HepG2 (cell line): ENCODE results near the gene SP110. TPM values are rescaled to one million over a fixed set of nuclear protein-coding genes. Genes with fewer than 3 reads are reported as not detected.
A peak's percentile ranks its signal among the peaks of the same experiment; 100 is the strongest.

Experiments used
- ATAC-seq: fragments of 200-7000 bp; cut with Tn5 transposase; 3 replicates; pipeline ENCODE4 v1.9.1; 2020; ENCODE audit warnings: mild to moderate bottlenecking, moderate library complexity
- BruUV-seq: library from RNA; stranded (reverse); fragments of 400-500 nt; replicated peaks from 2 replicates; lab custom pipeline; 2021; lab: Mats Ljungman, UMichigan
- CTCF ChIA-PET: fragments of 300-600 bp; formaldehyde crosslinking; extraction: SDS; loops from one replicate; lab custom pipeline; 2021; ENCODE audit warnings: low total read pairs, inconsistent platforms, low intra/inter-chr PET ratio; lab: Yijun Ruan, JAX
- POLR2A ChIA-PET: fragments of 350-600 bp; sonication (Branson Sonifier 250); formaldehyde crosslinking; loops from one replicate; lab custom pipeline; 2020; ENCODE audit warnings: antibody characterized with exemption, inconsistent platforms; lab: Yijun Ruan, JAX
- DNase-seq: peaks from one replicate; pipeline ENCODE4 v3.0.0-alpha.2; 2015; ENCODE audit warnings: low spot score
- FAIRE-seq: peaks from 3 replicates; lab custom pipeline; 2011; peaks lifted over from hg19 to GRCh38; lab: Jason Lieb, UNC
- H2AFZ ChIP-seq: one replicate; pipeline ENCODE4 v1.6.1; 2011; ENCODE audit warnings: low read length, inconsistent platforms
- H3K27ac ChIP-seq: fragments of 300-600 bp; 3 replicates; pipeline ENCODE4 v1.8.0; 2011; ENCODE audit warnings: mixed run types, mild to moderate bottlenecking, mixed read lengths, low read length, inconsistent platforms; ENCODE audit not compliant: insufficient read depth; ENCODE audit errors: extremely low read length
- H3K27me3 ChIP-seq, 2 experiments: fragments of 200-600 bp in 1 of 2; 2 replicates in 1 of 2; 3 replicates in 1 of 2; pipeline versions ENCODE4 v1.6.0 to v1.8.0; 2011; ENCODE audit warnings: low read length in 2 of 2, mild to moderate bottlenecking in 2 of 2, moderate library complexity in 2 of 2, inconsistent platforms in 1 of 2; ENCODE audit not compliant: insufficient read depth in 2 of 2, control insufficient read depth in 1 of 2
- H3K36me3 ChIP-seq, 2 experiments: fragments of 200-600 bp in 1 of 2; replicated peaks in 1 of 2; 2 replicates in 1 of 2; 3 replicates in 1 of 2; pipeline versions ENCODE4 v1.5.1 to v1.8.0; 2011; ENCODE audit warnings: low read length in 2 of 2, inconsistent platforms in 1 of 2; ENCODE audit not compliant: insufficient read depth in 2 of 2, control insufficient read depth in 1 of 2
- H3K4me1 ChIP-seq: 2 replicates; pipeline ENCODE4 v1.5.1; 2012; ENCODE audit warnings: low read length, inconsistent platforms; ENCODE audit not compliant: insufficient read depth
- H3K4me2 ChIP-seq: 2 replicates; pipeline ENCODE4 v1.6.0; 2011; ENCODE audit warnings: low read depth, low read length, inconsistent platforms
- H3K4me3 ChIP-seq, 3 experiments: fragments of 200-600 bp in 1 of 3; sonication (generic), shearing (Covaris generic) in 1 of 3; replicated peaks in 1 of 3; 2 replicates each; pipeline ENCODE4 v1.5.1; 2011 to 2016; ENCODE audit warnings: low read length in 3 of 3, inconsistent platforms in 2 of 3, low read depth in 2 of 3, mild to moderate bottlenecking in 2 of 3, control low read depth in 1 of 3, mixed read lengths in 1 of 3; ENCODE audit not compliant: insufficient read depth in 1 of 3
- H3K79me2 ChIP-seq: one replicate; pipeline ENCODE4 v1.6.1; 2011; ENCODE audit warnings: low read length, inconsistent platforms; ENCODE audit not compliant: insufficient read depth
- H3K9ac ChIP-seq: 2 replicates; pipeline ENCODE4 v1.6.0; 2011; ENCODE audit warnings: mild to moderate bottlenecking, low read depth, low read length, inconsistent platforms; ENCODE audit not compliant: insufficient read depth
- H3K9me3 ChIP-seq: 2 replicates; pipeline ENCODE4 v1.5.1; 2012; ENCODE audit warnings: mild to moderate bottlenecking, low read length
- H4K20me1 ChIP-seq: 2 replicates; pipeline ENCODE4 v1.6.0; 2011; ENCODE audit warnings: inconsistent platforms, mild to moderate bottlenecking, low read length, moderate library complexity; ENCODE audit not compliant: insufficient read depth
- BRCA1 ChIP-seq: sonication (generic); formaldehyde crosslinking; IDR thresholded peaks from 2 replicates; pipeline ENCODE4 v1.4.0; 2020; ENCODE audit warnings: missing genetic modification reagents
- FOSL1 ChIP-seq: sonication (generic); formaldehyde crosslinking; IDR thresholded peaks from 2 replicates; pipeline ENCODE4 v1.9.0; 2021; ENCODE audit warnings: missing genetic modification reagents, borderline replicate concordance
- FOSL2 ChIP-seq: sonication (generic); formaldehyde crosslinking; IDR thresholded peaks from 2 replicates; pipeline ENCODE4 v1.4.0; 2020; ENCODE audit warnings: missing genetic modification reagents
- FOXM1 ChIP-seq: sonication (generic); formaldehyde crosslinking; IDR thresholded peaks from 2 replicates; pipeline ENCODE4 v1.5.0; 2020; ENCODE audit warnings: missing genetic modification reagents
- GABPA ChIP-seq, 2 experiments: IDR thresholded peaks; 2 replicates each; pipeline ENCODE4 v1.6.1; 2011 to 2016; ENCODE audit warnings: low read depth in 2 of 2, low read length in 1 of 2, missing biosample characterization in 1 of 2, missing genetic modification characterization in 1 of 2
- HDAC6 ChIP-seq: fragments of 200-600 bp; sonication (generic); IDR thresholded peaks from 2 replicates; pipeline ENCODE4 v1.7.0; 2017; ENCODE audit warnings: mild to moderate bottlenecking, antibody characterized with exemption, low read length, low read depth
- HES4 ChIP-seq: sonication (generic); formaldehyde crosslinking; IDR thresholded peaks from 2 replicates; pipeline ENCODE4 v1.9.0; 2021; ENCODE audit warnings: mild to moderate bottlenecking, missing genetic modification reagents, borderline replicate concordance
- MIER2 ChIP-seq: IDR thresholded peaks from 2 replicates; pipeline ENCODE4 v1.6.1; 2016; ENCODE audit warnings: missing biosample characterization, missing genetic modification reagents
- NFIC ChIP-seq: IDR thresholded peaks from 2 replicates; pipeline ENCODE4 v1.6.1; 2012; ENCODE audit warnings: mild to moderate bottlenecking, low read length, inconsistent platforms
- SNAI1 ChIP-seq: sonication (generic); formaldehyde crosslinking; IDR thresholded peaks from 2 replicates; pipeline ENCODE4 v1.5.0; 2020; ENCODE audit warnings: mild to moderate bottlenecking, missing genetic modification reagents, borderline replicate concordance
- SNRNP70 ChIP-seq: fragments of 200-400 bp; formaldehyde crosslinking; IDR thresholded peaks from 2 replicates; pipeline ENCODE4 v1.6.1; 2017; ENCODE audit warnings: mild to moderate bottlenecking, low read depth, low read length, moderate library complexity
- ZFP36 ChIP-seq: fragments of 150-350 bp; IDR thresholded peaks from 2 replicates; pipeline ENCODE4 v1.6.1; 2018; ENCODE audit warnings: borderline replicate concordance, low read length, low read depth; ENCODE audit not compliant: partially characterized antibody
- ZFY ChIP-seq: sonication (generic); formaldehyde crosslinking; IDR thresholded peaks from 2 replicates; pipeline ENCODE4 v1.4.0; 2020; ENCODE audit warnings: missing genetic modification reagents
- ZGPAT ChIP-seq: IDR thresholded peaks from 2 replicates; pipeline ENCODE4 v1.6.1; 2016; ENCODE audit warnings: mild to moderate bottlenecking
- ZNF44 ChIP-seq: sonication (generic); formaldehyde crosslinking; IDR thresholded peaks from 2 replicates; pipeline ENCODE4 v1.5.1; 2020; ENCODE audit warnings: mild to moderate bottlenecking, missing genetic modification reagents
- ZNF607 ChIP-seq: sonication (generic); formaldehyde crosslinking; IDR thresholded peaks from 2 replicates; pipeline ENCODE4 v1.5.1; 2020; ENCODE audit warnings: missing genetic modification reagents, mild to moderate bottlenecking, borderline replicate concordance
- ZNF652 ChIP-seq: IDR thresholded peaks from 2 replicates; pipeline ENCODE4 v1.6.1; 2016; ENCODE audit warnings: low read depth, borderline replicate concordance
- ZNF775 ChIP-seq: sonication (generic); formaldehyde crosslinking; IDR thresholded peaks from 2 replicates; pipeline ENCODE4 v1.4.0; 2020; ENCODE audit warnings: missing genetic modification reagents, mild to moderate bottlenecking, moderate library complexity, borderline replicate concordance
- ZNF780A ChIP-seq: sonication (generic); formaldehyde crosslinking; IDR thresholded peaks from 2 replicates; pipeline ENCODE4 v1.8.0; 2022; ENCODE audit warnings: mild to moderate bottlenecking, missing genetic modification reagents, moderate library complexity
- ZNF792 ChIP-seq: IDR thresholded peaks from 2 replicates; pipeline ENCODE4 v1.6.1; 2016
- ZNF878 ChIP-seq: sonication (generic); formaldehyde crosslinking; IDR thresholded peaks from 2 replicates; pipeline ENCODE4 v1.8.1; 2023; ENCODE audit warnings: mild to moderate bottlenecking, missing genetic modification reagents, moderate library complexity
- WGBS: methylation state at CpG from one replicate; pipeline ENCODE4 v1.1.6; 2017; ENCODE audit warnings: low lambda C conversion rate; 5-methylcytosine and 5-hydroxymethylcytosine counted together
- in situ Hi-C: cut with HindIII; loops from 2 replicates; pipeline ENCODE4 v1.10.0; 2017; ENCODE audit warnings: low pct_unique_long_range_greater_than_20kb; ENCODE audit not compliant: extremely low pct_ligation_motif_present
- intact Hi-C: fragments of 100-400 bp; cut with micrococcal nuclease; formaldehyde crosslinking; loops from one replicate; pipeline ENCODE4 v1.10.0; 2022; ENCODE audit not compliant: unreplicated experiment
- polyA plus RNA-seq, 8 experiments: library from polyadenylated mRNA; depleted of rRNA in 3 of 8; stranded (reverse) in 7 of 8; unstranded in 1 of 8; fragments of >200 nt; fragmentation: Illumina TruSeq in 4 of 8; extraction: Trizol in 4 of 8; gene quantifications; 2 replicates each; pipeline versions ENCODE4 v1.2.1 to v1.2.3, GENCODE V29; 2011 to 2016; ENCODE audit warnings: low read depth in 4 of 8, missing spikeins in 1 of 8, mixed read lengths in 1 of 8; ENCODE audit not compliant: insufficient read depth in 1 of 8
- total RNA-seq, 5 experiments: library from RNA; depleted of rRNA; stranded (reverse); fragments of >200 nt; fragmentation: Illumina TruSeq; extraction: Trizol; gene quantifications; 2 replicates each; pipeline ENCODE4 v1.2.3, GENCODE V29; 2016; ENCODE audit warnings: low read depth in 1 of 5

Gene SP110
- total and polyA plus RNA-seq, 2 of the 13 experiments (the other 11 are each of a cell fraction or from before 2014, with no cell fraction given), result 7.9 to 10.4 TPM

GRCh38 chr2:230158468-230158867 is 61.3 kb downstream of the SP110 start:
- Histone ChIP-seq H3K79me2 (no peaks in the 10 kb centered on the region), H3K4me3 (no peak overlapping the region), H3K4me2 (no peak overlapping the region), H3K27ac (no peak overlapping the region), H3K9me3 (no peaks in the 10 kb centered on the region), H2AFZ (no peak overlapping the region), H3K36me3 (no peaks in the 10 kb centered on the region), H4K20me1 (no peaks in the 10 kb centered on the region), H3K4me1 (no peaks in the 10 kb centered on the region), H3K27me3 (peaks cover 5 to 19% of the 10 kb centered on the region in 2 experiments; a peak in 4 of 5 replicates), H3K9ac (no peak overlapping the region)
- POLR2A ChIA-PET, result no interaction called here
- WGBS, result 53% methylated on average over 5 of the region's 5 CpGs
- ATAC-seq, result no peak
- intact Hi-C loops (no loop called here), in situ Hi-C loops (loop anchor here (10.0 kb wide), 1 partner anchor 456 kb away; no protein-coding TSS in a partner anchor)
- TF ChIP-seq ZFP36, result peak; percentile 47
- TF ChIP-seq ZNF607 (CRISPR knock-in tag), result no peak
- no peak for TF ChIP-seq BRCA1
- no peak for TF ChIP-seq HES4
- no peak for TF ChIP-seq ZNF44 (CRISPR knock-in tag)
- no peak for TF ChIP-seq SNRNP70
- TF ChIP-seq FOSL1 (CRISPR knock-in tag), result no peak
- no peak for TF ChIP-seq HDAC6
- TF ChIP-seq NFIC, result no peak
- no peak for TF ChIP-seq ZFY (CRISPR knock-in tag)
- no peak for TF ChIP-seq FOXM1 (CRISPR knock-in tag)
- TF ChIP-seq ZNF792 (CRISPR knock-in tag), result no peak
- no peak for TF ChIP-seq ZNF775
- TF ChIP-seq SNAI1 (CRISPR knock-in tag), result no peak
- TF ChIP-seq ZNF878, result no peak
- TF ChIP-seq ZNF780A (CRISPR knock-in tag), result 0 out of 2 replicates have a peak, but pooled peaks have one; percentile 63
- no peak for TF ChIP-seq MIER2 (CRISPR knock-in tag)
- TF ChIP-seq FOSL2, result peak; percentile 53
- TF ChIP-seq ZNF652 (CRISPR knock-in tag), result no peak
- no peak for TF ChIP-seq ZGPAT (CRISPR knock-in tag)
- no peak for TF ChIP-seq GABPA (IDR thresholded peaks at IDR 0.05; ENCODE audit: low read depth, low read length)
- no peak for TF ChIP-seq GABPA (CRISPR knock-in tag; IDR thresholded peaks at IDR 0.05; ENCODE audit: low read depth)
- CTCF ChIA-PET, result interaction anchor here (3.0 to 3.1 kb wide), 2 partner anchors 92 to 150 kb away, joined by 14 to 41 read pairs; no protein-coding TSS in a partner anchor
- no TSS peak for BruUV-seq
- no peak for FAIRE-seq
- DNase-seq, result peak; percentile 24
